ES-I3 (cell line): ENCODE measurements around the gene ZNF79.

Experiments
- H3K36me3 ChIP-seq: 2 replicates; pipeline ENCODE4 v1.6.1; 2013; ENCODE audit warnings: mild to moderate bottlenecking, low read length, control low read depth, moderate library complexity; ENCODE audit not compliant: insufficient read depth
- H3K4me1 ChIP-seq: 2 replicates; pipeline ENCODE4 v1.6.1; 2013; ENCODE audit warnings: mild to moderate bottlenecking, control low read depth, low read length; ENCODE audit not compliant: insufficient read depth
- H3K9ac ChIP-seq: 2 replicates; pipeline ENCODE4 v1.6.1; 2013; ENCODE audit warnings: low read depth, mild to moderate bottlenecking, low read length, moderate library complexity
- H3K9me3 ChIP-seq: 2 replicates; pipeline ENCODE4 v1.6.1; 2013; ENCODE audit warnings: mild to moderate bottlenecking, low read length, moderate library complexity; ENCODE audit not compliant: control insufficient read depth, insufficient read depth

Gene ZNF79

GRCh38 chr9:127393645-127394044, 30.5 kb upstream of the ZNF79 start:
- Histone ChIP-seq H3K4me1 (peaks cover 12% of the 10 kb centered on the region), H3K9ac (no peak overlapping the region), H3K36me3 (no peaks in the 10 kb centered on the region), H3K9me3 (no peaks in the 10 kb centered on the region)

GRCh38 chr9:127395497-127396252, 28.5 kb upstream of the ZNF79 start:
- Histone ChIP-seq H3K9me3 (no peaks in the 10 kb centered on the region), H3K36me3 (no peaks in the 10 kb centered on the region; the same call in 1 of the 2 replicates), H3K9ac (peak overlapping the region; percentile 66), H3K4me1 (no peaks in the 10 kb centered on the region; the same call in 1 of the 2 replicates)

DNA sequence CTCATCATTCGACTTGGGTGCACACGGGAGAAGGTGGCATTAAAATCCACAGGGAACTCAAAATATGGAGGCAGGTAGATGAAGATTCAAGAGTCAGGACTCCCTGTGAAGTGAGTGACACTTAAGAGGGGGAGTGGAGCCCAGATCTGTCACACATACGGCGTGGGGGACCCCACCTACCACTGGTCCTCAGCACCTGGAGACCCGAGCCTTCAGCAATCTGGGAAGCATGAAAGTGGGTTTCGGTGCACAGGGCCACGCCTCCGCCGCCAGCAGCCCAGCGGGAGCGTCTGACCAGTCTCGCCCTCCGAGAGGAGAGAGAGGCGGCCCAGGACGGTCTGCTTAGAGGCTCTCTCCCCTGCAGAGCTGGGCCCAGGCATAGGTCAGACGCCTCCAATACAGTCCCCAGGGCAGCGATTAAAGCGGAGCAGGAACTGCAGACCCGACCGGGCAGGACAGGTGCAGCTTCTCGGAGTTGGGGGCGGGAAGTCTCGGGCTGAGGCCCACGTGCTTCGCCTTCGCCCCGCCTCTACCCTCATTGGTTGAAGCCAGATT, 27.9 kb upstream of the ZNF79 start:
- Histone ChIP-seq H3K9ac (peak overlapping the region; percentile 66), H3K4me1 (no peaks in the 10 kb centered on the region), H3K36me3 (peaks cover under 1% of the 10 kb centered on the region), H3K9me3 (no peaks in the 10 kb centered on the region)

- no peaks in the 10 kb centered on the region for H3K4me1 ChIP-seq
- no peaks in the 10 kb centered on the region for H3K9me3 ChIP-seq
- H3K36me3 ChIP-seq: peaks cover 4% of the 10 kb centered on the region
- H3K9ac ChIP-seq: peak within 1 kb of the TSS; percentile 66
Measured at GRCh38 chr9:127396808-127397645, 27.2 kb upstream of the ZNF79 start, which contains the start of gene SLC2A8. TSS of gene SLC2A8 (plus strand) at chr9:127397169. CDS start at chr9:127397231, 62 bp downstream.

DNA sequence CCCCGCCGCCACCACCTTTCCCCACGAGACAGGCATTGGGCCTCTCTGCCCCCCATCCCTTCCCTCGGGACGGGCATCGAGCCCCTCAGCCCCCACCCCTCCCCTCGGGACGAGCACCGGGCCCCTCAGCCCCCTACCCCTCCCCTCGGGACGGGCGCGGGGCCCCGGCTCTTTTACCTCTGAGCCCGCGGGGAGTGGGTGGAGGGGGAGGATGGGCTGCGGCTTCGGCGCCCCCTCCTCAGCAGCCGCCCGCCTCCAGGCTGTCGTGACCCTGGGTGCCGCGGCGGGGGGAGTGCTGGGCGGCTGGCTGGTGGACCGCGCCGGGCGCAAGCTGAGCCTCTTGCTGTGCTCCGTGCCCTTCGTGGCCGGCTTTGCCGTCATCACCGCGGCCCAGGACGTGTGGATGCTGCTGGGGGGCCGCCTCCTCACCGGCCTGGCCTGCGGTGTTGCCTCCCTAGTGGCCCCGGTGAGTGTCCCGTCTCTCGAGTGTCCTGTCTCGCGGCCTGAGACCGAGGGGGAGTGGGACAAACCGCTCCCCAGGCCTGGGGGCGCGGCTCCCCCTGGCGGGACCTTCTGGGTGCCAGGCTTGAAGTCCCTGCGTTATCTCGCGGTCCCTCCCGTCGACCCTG, 26.4 kb upstream of the ZNF79 start:
- H3K9me3 ChIP-seq: no peaks in the 10 kb centered on the region
- H3K4me1 ChIP-seq: no peaks in the 10 kb centered on the region
- H3K9ac ChIP-seq: peak overlapping the region; percentile 65; the same call in 1 of the 2 replicates

GRCh38 chr9:127398275-127398647, 25.9 kb upstream of the ZNF79 start:
- H3K9me3 ChIP-seq: no peaks in the 10 kb centered on the region
- peak overlapping the region; percentile 65; the same call in 1 of the 2 replicates for H3K9ac ChIP-seq
- no peaks in the 10 kb centered on the region for H3K4me1 ChIP-seq
- H3K36me3 ChIP-seq: peaks cover 4% of the 10 kb centered on the region

More for the DNA sequence above, 26.4 kb upstream of the ZNF79 start:
- peaks cover 4% of the 10 kb centered on the region for H3K36me3 ChIP-seq

DNA sequence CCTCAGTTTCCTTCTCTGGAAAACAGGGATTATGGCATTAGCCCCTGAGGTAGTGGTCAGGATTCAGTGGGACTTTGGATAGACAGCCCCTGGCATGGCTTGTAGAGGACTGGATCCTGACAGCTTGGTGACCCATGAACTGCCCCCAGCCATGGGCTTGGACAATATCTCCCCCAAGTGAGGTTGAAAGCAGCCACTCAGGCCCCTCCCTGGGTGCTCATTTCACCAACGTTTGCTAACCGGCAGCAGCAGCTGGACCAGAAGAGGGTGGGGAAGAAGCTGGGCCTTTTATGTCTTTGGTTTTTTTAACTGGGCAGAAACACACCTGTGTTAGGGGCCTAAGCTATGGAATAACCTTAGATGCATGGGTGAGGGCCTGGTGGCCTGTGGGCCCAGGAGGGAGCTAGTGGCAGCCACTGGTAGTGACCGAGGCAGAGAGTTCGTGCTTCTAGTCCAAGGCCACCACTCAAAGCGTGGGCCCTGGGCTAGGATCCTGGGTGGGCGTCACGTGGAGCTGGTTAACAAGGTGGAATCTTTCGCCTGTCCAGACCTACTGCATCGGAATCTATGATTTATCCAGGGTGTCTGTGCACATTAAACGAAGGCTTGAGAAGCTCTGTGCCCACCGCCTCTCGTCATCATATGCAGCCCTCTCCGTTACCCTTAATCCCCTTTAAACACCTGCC, 25.3 kb upstream of the ZNF79 start:
- H3K36me3 ChIP-seq: peaks cover 4% of the 10 kb centered on the region
- no peaks in the 10 kb centered on the region for H3K9me3 ChIP-seq
- H3K9ac ChIP-seq: 0 out of 2 replicates have a peak overlapping the region, but pooled peaks have one; percentile 65
- H3K4me1 ChIP-seq: no peaks in the 10 kb centered on the region

DNA sequence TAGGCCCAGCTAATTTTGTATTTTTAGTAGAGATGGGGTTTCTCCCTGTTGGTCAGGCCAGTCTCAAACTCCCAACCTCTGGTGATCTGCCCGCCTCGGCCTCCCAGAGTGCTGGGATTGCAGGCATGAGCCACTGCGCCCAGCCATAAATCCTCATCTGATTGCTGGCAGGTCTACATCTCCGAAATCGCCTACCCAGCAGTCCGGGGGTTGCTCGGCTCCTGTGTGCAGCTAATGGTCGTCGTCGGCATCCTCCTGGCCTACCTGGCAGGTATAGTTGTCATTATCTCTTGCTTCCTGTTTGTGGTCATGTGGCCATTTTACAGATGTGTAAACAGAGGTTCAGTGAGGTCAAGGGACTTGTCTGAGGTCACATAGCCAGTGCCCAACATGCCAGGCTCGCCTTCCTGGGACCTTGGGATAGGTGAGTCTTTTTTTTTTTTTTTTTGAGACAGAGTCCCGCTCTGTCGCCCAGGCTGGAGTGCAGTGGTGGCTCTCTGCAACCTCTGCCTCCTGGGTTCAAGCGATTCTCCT, 24.4 kb upstream of the ZNF79 start:
- H3K9ac ChIP-seq: no peak overlapping the region
- peaks cover 4% of the 10 kb centered on the region for H3K36me3 ChIP-seq
- H3K4me1 ChIP-seq: no peaks in the 10 kb centered on the region
- H3K9me3 ChIP-seq: no peaks in the 10 kb centered on the region

- Histone ChIP-seq H3K9ac (no peak overlapping the region), H3K9me3 (no peaks in the 10 kb centered on the region), H3K4me1 (no peaks in the 10 kb centered on the region), H3K36me3 (peaks cover 6% of the 10 kb centered on the region)
Measured at GRCh38 chr9:127402401-127403090, 21.6 kb upstream of the ZNF79 start.

- Histone ChIP-seq H3K36me3 (peaks cover 7% of the 10 kb centered on the region), H3K9ac (no peak overlapping the region), H3K9me3 (no peaks in the 10 kb centered on the region), H3K4me1 (no peaks in the 10 kb centered on the region)
Measured at GRCh38 chr9:127403507-127404192, 20.5 kb upstream of the ZNF79 start.

GRCh38 chr9:127404631-127405030, 19.6 kb upstream of the ZNF79 start:
- Histone ChIP-seq H3K4me1 (no peaks in the 10 kb centered on the region), H3K9me3 (no peaks in the 10 kb centered on the region), H3K9ac (no peak overlapping the region), H3K36me3 (peaks cover 7% of the 10 kb centered on the region)

GRCh38 chr9:127405344-127406125, 18.6 kb upstream of the ZNF79 start:
- Histone ChIP-seq H3K9ac (no peak overlapping the region), H3K4me1 (no peaks in the 10 kb centered on the region), H3K9me3 (no peaks in the 10 kb centered on the region), H3K36me3 (peaks cover 7% of the 10 kb centered on the region)
